SH-SY5Y (cell line): ENCODE results near the gene AKAP11.

Experiments
- GATA2 ChIP-seq: IDR thresholded peaks from 2 replicates; pipeline ENCODE4 v1.6.1; 2011; ENCODE audit warnings: mild to moderate bottlenecking, low read depth, low read length
- GATA3 ChIP-seq: IDR thresholded peaks from 2 replicates; pipeline ENCODE4 v1.6.1; 2011; ENCODE audit warnings: low read depth, mild to moderate bottlenecking, low read length, moderate library complexity

- TF ChIP-seq GATA2 (no peak), GATA3 (no peak)
These were observed 26.4 kb downstream of the AKAP11 start for GRCh38 chr13:42298392-42298791.
